Measurements from ENCODE around the gene NSUN4. TPM values are rescaled to one million over a fixed set of nuclear protein-coding genes. Genes with fewer than 3 reads are reported as not detected.

The NSUN4 gene
- total and polyA plus RNA-seq, 9 of the 15 experiments (the other 6 are each of a cell fraction or from before 2014, with no cell fraction given), result 33.4 to 60.2 (median 46.3) TPM

- no peak for TF ChIP-seq ARID4B (CRISPR knock-in tag; IDR thresholded peaks at IDR 0.05)
- no peak for TF ChIP-seq RBM17 (IDR thresholded peaks at IDR 0.05; ENCODE audit: borderline replicate concordance, low read depth, low read length)
- no peak for TF ChIP-seq STAG1 (CRISPR knock-in tag; IDR thresholded peaks at IDR 0.05; ENCODE audit: borderline replicate concordance)
- no peak for TF ChIP-seq ZNF785 (CRISPR knock-in tag; IDR thresholded peaks at IDR 0.05)
- TF ChIP-seq ZNF384 (IDR thresholded peaks at IDR 0.05; ENCODE audit: low read depth, low read length), result no peak
- TF ChIP-seq ZNF764 (CRISPR knock-in tag; IDR thresholded peaks at IDR 0.05; ENCODE audit: low read depth), result no peak
- no peak for TF ChIP-seq TEAD1 (CRISPR knock-in tag; IDR thresholded peaks at IDR 0.05)
- no peak for TF ChIP-seq ZNF263 (CRISPR knock-in tag; IDR thresholded peaks at IDR 0.05; ENCODE audit: borderline replicate concordance)
- TF ChIP-seq ZNF589 (CRISPR knock-in tag; IDR thresholded peaks at IDR 0.05; ENCODE audit: low read depth), result no peak
- no peak for TF ChIP-seq CEBPZ (IDR thresholded peaks at IDR 0.05; ENCODE audit: borderline replicate concordance, low read depth, low read length)
- TF ChIP-seq ZHX1 (conservative IDR thresholded peaks at IDR 0.05; ENCODE audit: low read length), result no peak
- no peak for TF ChIP-seq CBFB (CRISPR knock-in tag; IDR thresholded peaks at IDR 0.05)
- TF ChIP-seq SNAPC5 (CRISPR knock-in tag; IDR thresholded peaks at IDR 0.05), result no peak
Observed at GRCh38 chr1:46303872-46304326, 36.7 kb upstream of the NSUN4 start (continued).
